Activated CD8-positive, alpha-beta T cell treated with anti-CD3 and anti-CD28 coated beads for 36 hours (primary cell): ENCODE results near the gene OTOP3. TPM values are rescaled to one million over a fixed set of nuclear protein-coding genes. Genes with fewer than 3 reads are reported as not detected.
"Not testable (repeated sequence)": the region's sequence is repeated elsewhere in the genome, so short reads cannot be mapped to it uniquely, and the experiment has no call there.

ENCODE experiments used
- ATAC-seq: fragments of 200-7000 bp; cut with Tn5 transposase; one replicate; pipeline ENCODE4 v1.10.0; 2021; ENCODE audit warnings: mild to moderate bottlenecking, moderate library complexity
- CTCF ChIA-PET: fragments of 350-600 bp; sonication (Branson Sonifier 250); formaldehyde crosslinking; loops from one replicate; lab custom pipeline; 2021; ENCODE audit warnings: antibody characterized with exemption; lab: Charles Lee
- POLR2A ChIA-PET: fragments of 350-600 bp; sonication (Branson Sonifier 250); formaldehyde crosslinking; loops from one replicate; lab custom pipeline; 2021; ENCODE audit warnings: antibody characterized with exemption; lab: Charles Lee
- DNase-seq: peaks from one replicate; pipeline ENCODE4 v3.0.0-alpha.2; 2020
- H3K27ac Mint-ChIP-seq: one replicate; pipeline ENCODE4 v1.8.0; 2021; ENCODE audit warnings: mild to moderate bottlenecking, mixed read lengths
- H3K27me3 Mint-ChIP-seq: one replicate; pipeline ENCODE4 v1.8.0; 2021; ENCODE audit warnings: mixed read lengths
- H3K36me3 Mint-ChIP-seq: one replicate; pipeline ENCODE4 v1.8.0; 2021; ENCODE audit warnings: low read depth, mixed read lengths
- H3K4me1 Mint-ChIP-seq: one replicate; pipeline ENCODE4 v1.8.0; 2021; ENCODE audit warnings: low read depth, mixed read lengths
- H3K4me3 Mint-ChIP-seq: one replicate; pipeline ENCODE4 v1.8.0; 2021; ENCODE audit warnings: mild to moderate bottlenecking, moderate library complexity, mixed read lengths
- H3K9me3 Mint-ChIP-seq: one replicate; pipeline ENCODE4 v1.8.0; 2021; ENCODE audit warnings: mixed read lengths
- CTCF ChIP-seq: fragments of 200-600 bp; IDR thresholded peaks from one replicate; pipeline ENCODE4 v1.8.0; 2022; ENCODE audit warnings: antibody characterized with exemption, mild to moderate bottlenecking
- intact Hi-C: fragments of 100-400 bp; cut with micrococcal nuclease; formaldehyde crosslinking; loops from one replicate; pipeline ENCODE4 v1.10.0; 2022
- total RNA-seq, 2 experiments: library from RNA; stranded (reverse); gene quantifications; one replicate each; pipeline ENCODE4 v1.2.3, GENCODE V29; 2021

OTOP3 gene
- total RNA-seq, 2 experiments from 2014 or later = not detected

- ChIA-PET POLR2A (no interaction called here), CTCF (interaction anchor here (0.9 to 1.5 kb wide), 3 partner anchors 16 to 19 kb away, joined by 3 to 5 read pairs (median 4); no protein-coding TSS in a partner anchor)
- no peak for ATAC-seq
- H3K4me1 Mint-ChIP-seq = peaks cover 13% of the 10 kb centered on the region
- TF ChIP-seq CTCF = no peak
- no peak for DNase-seq
- H3K36me3 Mint-ChIP-seq = no peaks in the 10 kb centered on the region
- H3K4me3 Mint-ChIP-seq = no peak overlapping the region
- no peaks in the 10 kb centered on the region for H3K9me3 Mint-ChIP-seq
- H3K27ac Mint-ChIP-seq = no peak overlapping the region
- H3K27me3 Mint-ChIP-seq = peaks cover 9% of the 10 kb centered on the region
- intact Hi-C loops = no loop called here
These were observed 42.5 kb downstream of the OTOP3 start for GRCh38 chr17:74978240-74978639.

GRCh38 chr17:74979408-74980146 is 43.9 kb downstream of the OTOP3 start:
- H3K4me1 Mint-ChIP-seq = peaks cover 13% of the 10 kb centered on the region
- no peak for DNase-seq
- intact Hi-C loops = no loop called here
- H3K4me3 Mint-ChIP-seq = no peak overlapping the region
- H3K27me3 Mint-ChIP-seq = peaks cover 7% of the 10 kb centered on the region
- ChIA-PET POLR2A (interaction anchor here (1.2 kb wide), 1 partner anchor 14 kb away, joined by 4 read pairs; no protein-coding TSS in a partner anchor), CTCF (interaction anchor here (1.5 kb wide), 1 partner anchor 18 kb away, joined by 5 read pairs; no protein-coding TSS in a partner anchor)
- no peak for TF ChIP-seq CTCF
- H3K27ac Mint-ChIP-seq = no peak overlapping the region
- H3K36me3 Mint-ChIP-seq = no peaks in the 10 kb centered on the region
- ATAC-seq = no peak
- no peaks in the 10 kb centered on the region for H3K9me3 Mint-ChIP-seq

GRCh38 chr17:74981318-74981978 is 45.8 kb downstream of the OTOP3 start:
- Mint-ChIP-seq H3K9me3 (no peaks in the 10 kb centered on the region), H3K36me3 (no peaks in the 10 kb centered on the region), H3K4me3 (peak overlapping the region; percentile 80), H3K27ac (peak overlapping the region; percentile 67), H3K27me3 (peaks cover 11% of the 10 kb centered on the region), H3K4me1 (peaks cover 13% of the 10 kb centered on the region)
- no peak for TF ChIP-seq CTCF
- ChIA-PET CTCF (no interaction called here), POLR2A (no interaction called here)
- intact Hi-C loops = no loop called here
- ATAC-seq = peak; percentile 60
- no peak for DNase-seq

GRCh38 chr17:74981979-74982662 is 46.4 kb downstream of the OTOP3 start:
- Mint-ChIP-seq H3K4me3 (peak overlapping the region; percentile 80), H3K27ac (peak overlapping the region; percentile 67), H3K9me3 (no peaks in the 10 kb centered on the region), H3K4me1 (peaks cover 19% of the 10 kb centered on the region), H3K36me3 (no peaks in the 10 kb centered on the region), H3K27me3 (peaks cover 12% of the 10 kb centered on the region)
- ATAC-seq = peak; percentile 94
- TF ChIP-seq CTCF = no peak
- peak; percentile 83 for DNase-seq
- intact Hi-C loops = no loop called here
- CTCF ChIA-PET = interaction anchor here (1.3 to 4.2 kb wide), 3 partner anchors 20 to 149 kb away, joined by 3 to 19 read pairs (median 5); no protein-coding TSS in a partner anchor
- POLR2A ChIA-PET = interaction anchor here (1.4 kb wide), 2 partner anchors 10 to 31 kb away, joined by 3 to 6 read pairs; partner anchors contain the start of gene MRPL58

GRCh38 chr17:74982663-74983313 is 47.1 kb downstream of the OTOP3 start:
- peaks cover 21% of the 10 kb centered on the region for H3K4me1 Mint-ChIP-seq
- H3K27ac Mint-ChIP-seq = peak overlapping the region; percentile 38
- ChIA-PET POLR2A (interaction anchor here (1.4 kb wide), 2 partner anchors 10 to 31 kb away, joined by 3 to 6 read pairs; partner anchors contain the start of gene MRPL58), CTCF (interaction anchor here (0.8 to 4.2 kb wide), 5 partner anchors 21 to 148 kb away, joined by 3 to 19 read pairs (median 3); no protein-coding TSS in a partner anchor)
- H3K36me3 Mint-ChIP-seq, H3K9me3 Mint-ChIP-seq, DNase-seq, intact Hi-C loops, ATAC-seq: not testable (repeated sequence)
- H3K4me3 Mint-ChIP-seq = peak overlapping the region; percentile 80
- H3K27me3 Mint-ChIP-seq = peaks cover 14% of the 10 kb centered on the region
